GM21723 (cell line): ENCODE results near the gene THAP4.
"Not testable (repeated sequence)": the region's sequence is repeated elsewhere in the genome, so short reads cannot be mapped to it uniquely, and the experiment has no call there.

Experiments
- ATAC-seq: cut with Tn5 transposase; IDR thresholded peaks from one replicate; pipeline ENCODE4 v1.9.1; 2021; ENCODE audit warnings: mild to moderate bottlenecking, moderate library complexity; ENCODE audit not compliant: unreplicated experiment

THAP4 gene

GRCh38 chr2:241666627-241667400 lies 29.9 kb upstream of the THAP4 start:
- ATAC-seq: no peak

GRCh38 chr2:241665731-241666440 lies 28.9 kb upstream of the THAP4 start:
- no peak for ATAC-seq

GRCh38 chr2:241662731-241663130 lies 25.8 kb upstream of the THAP4 start:
- not testable (repeated sequence) for ATAC-seq

DNA sequence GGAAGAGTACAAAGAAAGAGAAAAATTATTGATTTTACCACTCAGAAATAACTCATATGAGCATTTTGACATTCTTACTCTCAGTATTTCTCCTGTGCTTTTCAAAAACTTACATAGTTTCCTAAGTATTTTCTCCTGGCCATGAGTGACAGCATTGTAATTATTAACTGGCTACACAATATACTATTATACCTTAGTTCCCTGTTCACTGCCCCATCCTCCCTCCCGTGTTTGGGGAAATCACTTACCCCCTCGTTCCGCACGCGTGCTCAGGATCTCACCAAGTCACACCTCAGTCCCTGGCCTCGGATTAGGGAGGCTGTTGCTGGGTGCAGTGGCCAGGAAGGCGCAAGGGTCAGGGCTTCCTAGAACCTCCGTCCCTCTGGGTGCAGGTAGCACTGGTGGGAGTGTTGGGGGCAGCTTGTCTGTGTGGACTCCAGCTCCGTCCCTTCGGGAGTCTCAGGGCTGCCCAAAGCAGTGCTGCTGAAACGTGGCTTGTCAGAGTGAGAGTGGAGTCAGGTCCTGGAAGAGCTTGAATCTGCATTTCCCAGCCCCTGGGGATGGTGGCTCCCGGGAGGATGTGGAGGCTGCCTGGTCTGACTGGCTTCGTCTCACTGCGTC lies 23.7 kb upstream of the THAP4 start:
- ATAC-seq: no peak

GRCh38 chr2:241659150-241659739 lies 22.3 kb upstream of the THAP4 start:
- no peak for ATAC-seq

GRCh38 chr2:241658296-241658695 lies 21.3 kb upstream of the THAP4 start:
- ATAC-seq: no peak

DNA sequence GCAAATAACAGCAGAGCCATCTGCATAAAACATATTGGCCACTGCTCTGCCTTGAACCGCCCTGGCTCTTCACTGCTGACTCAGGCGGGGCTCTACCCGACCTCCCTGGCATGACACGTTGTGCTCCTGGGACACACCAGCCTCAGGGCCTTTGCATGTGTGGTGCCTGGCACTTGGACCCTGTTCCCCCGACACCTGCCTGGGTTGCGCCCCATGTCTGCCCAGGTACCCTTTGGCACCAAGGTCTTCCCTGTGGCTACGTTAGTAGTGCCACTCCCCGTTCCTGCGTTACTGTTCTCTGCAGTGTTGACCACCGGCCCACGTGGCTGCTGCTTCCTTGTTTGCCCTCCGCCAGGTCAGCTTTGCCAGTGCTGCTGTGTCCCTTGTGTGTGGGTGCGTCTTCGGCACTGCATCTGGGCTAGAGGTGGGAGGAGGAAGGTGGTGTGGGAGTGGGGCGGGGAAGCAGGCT lies 20.9 kb upstream of the THAP4 start:
- ATAC-seq: no peak

DNA sequence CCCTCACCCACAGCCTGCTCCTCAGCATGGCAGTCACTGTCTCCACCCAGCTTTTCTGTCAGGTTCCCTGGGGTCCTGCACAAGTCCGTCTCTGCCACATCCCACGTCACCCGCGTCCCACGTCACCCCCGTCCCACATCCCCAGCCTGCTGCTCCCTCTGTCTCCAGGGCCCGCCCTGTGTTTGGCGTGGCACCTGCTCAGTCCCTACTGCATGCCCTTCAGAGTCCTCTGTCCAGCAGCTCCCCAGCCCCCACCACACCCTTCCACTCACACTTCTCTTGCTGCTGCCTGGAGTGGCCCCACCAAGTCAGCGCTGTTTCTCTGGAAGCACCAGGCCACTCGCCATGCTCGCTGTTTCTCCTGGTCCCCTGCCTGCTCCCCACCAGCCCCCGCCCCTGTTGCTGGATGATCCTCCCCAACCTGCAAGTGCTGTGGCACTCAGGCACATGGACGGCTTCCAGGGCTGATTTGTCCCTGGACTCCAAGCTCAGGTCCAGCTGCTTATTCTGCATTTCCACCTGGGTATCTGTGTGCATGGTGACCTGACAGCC lies 19.3 kb upstream of the THAP4 start:
- ATAC-seq: no peak

DNA sequence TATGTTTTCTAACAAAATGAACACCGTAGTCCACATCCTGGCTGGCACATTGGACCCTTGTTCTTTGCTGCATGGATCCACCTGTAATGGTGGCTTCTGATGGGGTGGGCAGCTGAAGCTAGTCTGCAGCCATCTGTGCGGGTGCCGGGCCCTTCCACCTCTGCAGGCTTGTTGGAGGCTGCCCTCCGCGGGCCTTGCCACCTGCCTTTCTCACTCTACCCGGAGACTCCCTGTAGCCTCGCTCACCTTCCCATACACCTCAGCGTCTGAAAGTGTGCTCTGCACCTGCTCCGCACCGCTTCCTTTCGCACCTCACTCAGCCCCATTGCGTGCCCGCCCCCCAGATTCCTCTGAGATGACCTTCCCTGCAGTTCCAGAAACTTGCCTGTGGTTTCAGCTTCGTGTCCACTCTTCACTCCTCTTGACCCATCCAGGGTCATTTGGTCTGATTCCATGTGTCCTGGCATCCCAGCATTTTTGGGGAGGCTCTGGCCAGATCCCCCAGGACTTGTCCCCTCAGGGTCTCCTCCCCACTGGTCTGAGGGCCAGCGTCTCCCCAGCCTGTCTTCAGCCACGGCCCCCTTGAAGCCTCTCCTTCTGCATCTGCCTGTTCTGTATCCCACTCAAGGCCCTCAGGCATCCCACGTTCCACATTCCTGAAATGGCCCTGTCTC lies 18.7 kb upstream of the THAP4 start:
- ATAC-seq: no peak

DNA sequence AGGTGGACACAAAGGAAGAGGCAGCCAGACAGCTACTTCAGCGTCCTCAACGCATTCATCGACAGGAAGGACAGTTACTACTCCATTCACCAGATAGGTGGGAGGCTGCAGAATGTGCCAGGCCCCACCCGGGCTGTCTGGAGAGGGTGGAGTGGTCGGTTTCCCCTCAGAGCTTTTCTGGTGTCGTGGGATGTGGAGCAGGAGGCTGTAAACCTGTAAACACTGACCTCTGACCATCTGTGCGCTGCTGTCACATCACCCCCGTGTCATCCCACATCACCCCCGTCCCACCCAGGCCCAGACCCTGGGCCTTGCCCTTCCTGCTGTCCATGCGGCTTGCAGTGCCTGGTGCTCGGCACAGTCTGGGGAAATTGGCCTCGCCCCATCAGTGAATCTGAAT lies 17.6 kb upstream of the THAP4 start:
- no peak for ATAC-seq

DNA sequence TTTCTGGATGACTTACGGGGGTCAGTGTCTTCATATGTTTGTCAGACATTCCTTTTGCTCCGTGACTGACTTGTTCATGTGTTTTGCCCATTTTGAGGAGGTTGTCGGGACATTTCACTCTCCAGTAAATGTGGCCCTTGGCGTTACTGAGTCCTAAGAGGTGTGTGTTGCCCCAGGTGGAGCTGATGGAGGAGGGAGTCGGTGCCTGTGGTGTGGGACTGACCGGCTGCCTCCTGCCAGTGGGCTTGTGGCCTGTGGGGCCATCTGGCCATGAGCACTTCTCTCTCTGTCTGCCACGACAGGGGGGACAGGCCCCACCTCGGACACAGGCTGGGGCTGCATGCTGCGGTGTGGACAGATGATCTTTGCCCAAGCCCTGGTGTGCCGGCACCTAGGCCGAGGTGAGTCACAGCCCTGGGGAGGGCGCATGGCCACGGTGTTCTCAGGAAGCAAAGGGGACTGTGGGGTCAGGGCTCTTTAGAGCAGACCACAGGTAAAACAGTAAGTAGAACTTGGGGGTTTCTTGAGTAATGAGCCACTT lies 16.3 kb upstream of the THAP4 start:
- ATAC-seq: no peak

GRCh38 chr2:241652722-241653121 lies 15.8 kb upstream of the THAP4 start:
- ATAC-seq: no peak

GRCh38 chr2:241652142-241652541 lies 15.2 kb upstream of the THAP4 start:
- ATAC-seq: no peak

- no peak for ATAC-seq
These were observed 13.0 kb upstream of the THAP4 start for GRCh38 chr2:241649927-241650326.

DNA sequence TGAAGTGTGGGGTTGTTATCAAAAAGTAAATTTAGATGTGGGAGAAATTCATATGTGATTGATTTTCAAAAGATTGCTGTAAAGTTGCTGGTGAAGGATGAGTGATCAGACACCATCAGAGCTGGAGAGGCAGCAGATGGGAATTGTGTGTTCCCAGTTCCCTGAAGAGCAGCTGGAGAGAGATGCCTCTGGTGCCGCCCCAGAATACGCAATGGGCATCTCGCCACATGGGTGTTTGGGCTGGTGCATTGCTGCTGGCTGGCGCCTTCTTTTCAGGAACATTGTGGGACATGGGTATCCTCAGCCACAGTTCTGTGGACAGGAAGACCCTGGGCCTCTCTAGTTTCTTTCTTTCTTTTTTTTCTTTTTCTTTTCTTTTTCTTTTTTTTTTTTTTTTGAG lies 12.4 kb upstream of the THAP4 start:
- no peak for ATAC-seq

DNA sequence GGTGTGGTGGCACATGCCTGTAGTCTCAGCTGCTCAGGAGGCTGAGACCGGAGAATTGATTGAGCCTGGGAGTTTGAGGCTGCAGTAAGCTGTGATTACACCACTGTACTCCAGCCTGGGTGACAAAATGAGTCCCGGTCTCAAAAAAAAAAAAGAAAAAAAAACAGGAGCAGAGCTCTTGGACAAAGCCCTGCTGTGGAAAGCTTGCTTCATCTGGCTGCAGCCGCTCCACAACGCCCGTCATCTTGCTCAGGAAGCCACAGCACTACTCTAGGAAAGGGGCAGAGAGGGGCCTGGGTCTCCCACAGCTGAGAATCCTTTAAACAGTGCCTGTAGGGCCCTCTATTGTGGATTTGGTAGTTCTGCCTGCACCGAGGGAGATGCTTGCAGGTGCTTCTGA lies 11.5 kb upstream of the THAP4 start:
- no peak for ATAC-seq

DNA sequence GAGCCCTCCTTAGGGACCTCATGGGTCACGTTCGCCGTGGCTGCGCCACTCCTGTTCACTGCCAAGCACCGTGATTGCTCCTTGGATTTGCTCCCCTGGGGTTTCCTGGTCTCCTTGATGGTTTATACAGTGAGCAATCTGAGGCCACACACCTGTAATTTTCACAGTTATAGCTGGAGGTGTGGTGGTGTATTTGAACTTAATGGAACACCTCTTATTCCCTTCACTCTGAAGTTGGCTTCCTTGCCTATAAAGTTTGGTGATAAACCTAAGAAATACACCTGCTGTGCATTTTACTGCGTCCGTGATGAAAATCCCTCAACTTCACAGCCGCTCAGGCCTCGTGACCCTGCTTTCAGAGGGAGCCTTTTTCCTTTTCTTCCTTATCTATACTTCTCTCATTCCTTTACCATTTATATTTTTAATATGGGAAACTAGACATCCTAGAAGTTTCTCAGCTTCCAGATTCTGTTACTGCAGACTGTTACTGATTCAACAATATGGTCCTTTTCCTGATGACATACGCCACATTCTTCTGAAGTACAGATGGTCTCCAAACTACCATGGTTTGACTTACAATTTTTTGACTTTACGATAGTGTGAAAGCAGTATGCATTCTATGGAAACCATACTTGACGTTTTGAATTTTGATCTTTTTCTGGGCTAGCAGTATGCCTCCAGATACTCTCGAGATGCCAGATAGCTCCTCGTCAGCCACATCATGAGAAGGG lies 9.1 kb upstream of the THAP4 start:
- ATAC-seq: no peak

DNA sequence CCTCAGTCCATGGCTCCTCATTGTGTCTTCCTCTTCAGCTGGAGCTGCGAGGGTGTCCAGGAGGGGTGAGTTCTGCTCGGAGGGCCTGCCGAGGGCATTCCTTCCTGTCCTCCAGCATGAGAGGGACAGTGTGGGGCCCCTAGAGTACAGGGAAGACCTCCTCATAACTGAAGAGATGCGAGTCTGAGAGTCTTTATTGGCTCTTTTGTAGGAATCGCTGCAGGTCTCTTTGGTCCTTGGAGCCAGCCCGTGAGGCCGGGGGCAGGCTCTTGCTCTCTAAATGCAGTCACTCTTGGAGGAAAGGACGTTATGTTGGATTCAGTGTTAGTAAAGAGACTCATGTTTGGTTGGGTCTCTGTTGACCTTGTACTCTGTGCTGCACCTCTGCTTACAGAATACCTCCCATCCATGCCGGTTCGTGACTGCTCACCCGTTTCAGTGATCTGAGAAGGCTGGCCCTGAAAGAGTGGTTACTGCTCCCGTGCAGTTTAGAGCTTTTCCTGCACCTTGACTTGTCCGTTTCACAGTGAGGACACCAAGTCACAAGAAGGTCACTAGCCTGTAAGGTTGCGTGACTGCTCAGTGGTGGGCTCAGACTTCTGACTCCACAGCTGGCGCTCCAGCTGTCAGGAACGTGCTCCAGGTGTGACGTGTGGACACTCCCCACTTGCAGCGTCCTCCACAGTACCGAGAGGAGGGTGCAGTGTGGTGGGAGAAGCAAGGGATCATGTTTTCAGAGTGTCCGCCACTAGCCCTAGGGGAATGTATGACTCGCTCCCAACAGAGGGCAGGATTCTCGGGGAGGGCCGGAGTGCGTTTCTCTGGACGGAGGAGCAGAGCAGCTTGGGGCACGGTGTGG lies 8.3 kb upstream of the THAP4 start:
- ATAC-seq: no peak

- ATAC-seq: no peak
These were observed 4.7 kb upstream of the THAP4 start for GRCh38 chr2:241641631-241642030.
